GM12878 (cell line): ENCODE measurements around the gene SLC22A23.

ENCODE experiments used
- CTCF ChIP-seq, 3 experiments: IDR thresholded peaks in 2 of 3; conservative IDR thresholded peaks in 1 of 3; 2 replicates each; pipeline ENCODE4 v1.5.1; 2011; ENCODE audit warnings: low read depth in 3 of 3, low read length in 3 of 3, mild to moderate bottlenecking in 3 of 3, control low read depth in 2 of 3, moderate library complexity in 2 of 3, inconsistent platforms in 1 of 3, mixed read lengths in 1 of 3; ENCODE audit not compliant: control insufficient read depth in 2 of 3, insufficient read depth in 1 of 3; ENCODE audit errors: extremely low read depth in 1 of 3
- GABPA ChIP-seq: IDR thresholded peaks from 2 replicates; pipeline ENCODE4 v1.6.1; 2014; ENCODE audit warnings: antibody characterized with exemption, low read depth, mild to moderate bottlenecking, inconsistent platforms
- KAT2A ChIP-seq: conservative IDR thresholded peaks from 2 replicates; pipeline ENCODE4 v1.6.1; 2011; ENCODE audit warnings: low read depth, low read length; ENCODE audit not compliant: control insufficient read depth
- NRF1 ChIP-seq: conservative IDR thresholded peaks from 2 replicates; pipeline ENCODE4 v1.6.1; 2011; ENCODE audit warnings: mild to moderate bottlenecking, low read depth, low read length, improper control_type of control experiment
- PRDM15 ChIP-seq: fragments of 450-650 bp; formaldehyde crosslinking; IDR thresholded peaks from 2 replicates; pipeline ENCODE4 v1.4.0; 2020; ENCODE audit warnings: mild to moderate bottlenecking, moderate library complexity
- SUZ12 ChIP-seq: fragments of 200-600 bp; sonication (generic); IDR thresholded peaks from one replicate; pipeline ENCODE4 v1.6.1; 2018; ENCODE audit warnings: antibody characterized with exemption, mild to moderate bottlenecking; ENCODE audit not compliant: unreplicated experiment
- TAF1 ChIP-seq: IDR thresholded peaks from 2 replicates; pipeline ENCODE4 v1.6.1; 2011; ENCODE audit warnings: mild to moderate bottlenecking, low read depth, low read length, borderline replicate concordance
- USF1 ChIP-seq: IDR thresholded peaks from 2 replicates; pipeline ENCODE4 v1.6.1; 2011; ENCODE audit warnings: borderline replicate concordance, low read depth, mild to moderate bottlenecking, moderate library complexity, mixed read lengths, low read length; ENCODE audit not compliant: insufficient read depth; ENCODE audit errors: extremely low read length
- USF2 ChIP-seq: IDR thresholded peaks from 2 replicates; pipeline ENCODE4 v1.6.1; 2011; ENCODE audit warnings: low read depth, low read length, improper control_type of control experiment, borderline replicate concordance

GRCh38 chr6:3311826-3312225 is 145.0 kb downstream of the SLC22A23 start:
- no peak for TF ChIP-seq TAF1
- no peak for TF ChIP-seq SUZ12
- TF ChIP-seq CTCF (IDR thresholded peaks at IDR 0.05 in 2 of 3, conservative IDR thresholded peaks at IDR 0.05 in 1 of 3; ENCODE audit: control insufficient read depth in 2 of 3, extremely low read depth in 1 of 3, insufficient read depth in 1 of 3, low read depth in 3 of 3, low read length in 3 of 3) = no peak
- no peak for TF ChIP-seq GABPA
- no peak for TF ChIP-seq PRDM15 (CRISPR knock-in tag)
- no peak for TF ChIP-seq NRF1
- no peak for TF ChIP-seq KAT2A
- no peak for TF ChIP-seq USF1
- no peak for TF ChIP-seq USF2
